Dermis microvascular lymphatic vessel endothelial cell (primary cell): ENCODE results near the gene CTCF. TPM values are rescaled to one million over a fixed set of nuclear protein-coding genes. Genes with fewer than 3 reads are reported as not detected.

Experiments
- DNase-seq, 2 donors: peaks; one replicate each; pipeline versions ENCODE4 v3.0.0 to v3.0.0-alpha.2; 2010; ENCODE audit warnings: low read depth in 2 of 2
- total RNA-seq: library from RNA; depleted of rRNA; stranded (reverse); fragments of >200 nt; gene quantifications from 2 replicates; pipeline ENCODE4 v1.2.1, GENCODE V29; 2014

The CTCF gene
- total RNA-seq, 1 donor from 2014 or later = 22.6 TPM

DNA sequence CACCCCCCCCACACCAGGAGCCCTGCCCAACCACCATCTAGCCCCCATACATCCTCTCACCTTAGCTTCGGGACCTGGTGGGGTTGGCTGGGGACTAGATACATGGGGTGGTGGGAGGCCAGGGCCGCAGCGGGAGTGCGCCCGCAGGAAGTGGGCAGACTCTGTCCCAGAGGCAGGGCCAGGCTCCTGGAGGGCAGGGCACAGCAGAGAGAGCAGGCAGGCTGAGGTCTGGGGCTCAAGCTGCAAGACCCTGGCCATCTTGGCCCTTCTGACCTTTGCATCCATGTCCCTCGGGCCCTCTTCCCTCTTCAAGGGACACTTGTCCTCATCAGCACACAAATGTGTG is 101.5 kb downstream of the CTCF start:
- no peak for DNase-seq

DNA sequence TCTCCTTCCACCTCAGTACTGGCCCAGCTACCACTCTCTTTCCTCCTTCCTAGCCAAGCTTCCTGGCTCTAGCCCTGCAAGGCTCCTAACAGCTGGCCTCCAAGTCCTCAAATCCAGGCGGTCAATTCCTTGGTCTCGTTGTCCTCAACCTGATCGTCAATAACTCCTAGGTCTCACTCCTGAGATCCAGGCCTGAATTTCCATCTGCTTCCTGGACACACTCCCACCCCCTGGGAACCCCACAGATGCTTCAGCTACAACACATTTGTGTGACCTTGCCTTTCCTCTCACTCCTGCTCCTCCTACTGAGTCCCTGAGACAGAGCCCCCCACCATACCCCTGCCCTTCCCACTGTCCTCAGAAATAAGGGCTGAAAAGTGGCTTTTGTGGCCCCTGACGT is 101.9 kb downstream of the CTCF start:
- no peak for DNase-seq

DNA sequence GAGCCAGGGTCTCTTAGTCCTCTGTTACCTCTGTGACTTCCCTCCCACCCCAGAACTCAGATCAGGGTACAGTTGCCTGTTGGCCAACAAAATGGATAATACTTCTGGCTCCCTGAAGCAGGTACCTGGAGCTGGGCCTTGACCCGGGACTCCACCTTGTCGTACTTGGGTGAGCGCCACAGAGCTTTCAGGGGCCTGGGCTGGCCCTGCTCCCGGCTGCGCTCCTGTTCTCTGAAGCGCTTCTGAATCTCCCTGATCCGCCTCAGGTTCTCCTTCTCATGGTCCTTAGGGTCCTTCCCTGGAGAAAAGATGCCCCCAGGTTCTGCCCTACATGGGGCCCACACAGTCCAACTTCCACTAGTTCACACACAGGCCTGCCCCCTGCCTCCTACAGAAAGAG is 102.5 kb downstream of the CTCF start:
- no peak for DNase-seq

DNA sequence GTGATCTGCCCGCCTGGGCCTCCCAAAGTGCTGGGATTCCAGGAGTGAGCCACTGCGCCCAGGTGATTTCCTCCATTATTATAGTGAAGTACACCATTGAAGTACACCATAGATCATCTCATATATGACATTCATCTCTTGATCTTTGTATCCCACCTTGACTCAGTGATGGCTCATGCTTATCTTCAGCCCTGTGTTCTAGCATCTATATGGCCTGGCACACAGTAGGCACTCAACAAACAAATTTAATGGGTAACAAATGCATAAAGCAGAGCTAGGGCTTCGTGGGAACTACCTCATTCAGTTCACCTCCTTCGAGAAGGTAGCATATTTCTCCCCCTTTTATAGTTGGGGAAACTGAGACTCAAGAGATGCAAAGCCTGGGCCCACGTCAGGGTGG is 103.3 kb downstream of the CTCF start:
- no peak for DNase-seq

DNA sequence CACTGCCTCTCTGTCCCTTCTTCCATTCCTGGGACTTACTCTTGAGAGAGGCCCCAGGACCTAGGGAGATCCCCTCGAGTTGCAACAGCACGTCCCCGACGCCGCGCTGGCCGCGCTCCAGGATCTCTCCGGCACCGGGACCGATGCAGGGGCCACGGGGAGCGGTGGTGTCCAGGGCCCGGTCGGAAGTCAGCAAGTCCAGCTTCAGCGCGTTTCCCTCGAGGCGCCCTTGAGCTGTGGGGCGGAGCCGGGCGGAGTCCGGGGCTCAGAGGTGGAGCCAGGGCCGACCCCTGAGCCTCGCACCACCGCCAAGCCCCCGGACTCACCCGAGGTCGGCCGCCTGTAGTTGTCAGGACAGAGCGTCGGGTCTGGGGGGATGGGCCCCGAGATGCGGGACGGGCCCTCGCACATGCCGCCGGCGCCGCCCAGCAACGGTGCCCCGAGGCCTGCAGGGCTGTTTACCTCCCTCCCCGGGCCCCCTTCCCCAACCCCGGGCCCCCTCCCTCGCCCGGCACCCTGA is 103.8 kb downstream of the CTCF start:
- DNase-seq = peak in 1 of 2 donors; percentile 26

DNA sequence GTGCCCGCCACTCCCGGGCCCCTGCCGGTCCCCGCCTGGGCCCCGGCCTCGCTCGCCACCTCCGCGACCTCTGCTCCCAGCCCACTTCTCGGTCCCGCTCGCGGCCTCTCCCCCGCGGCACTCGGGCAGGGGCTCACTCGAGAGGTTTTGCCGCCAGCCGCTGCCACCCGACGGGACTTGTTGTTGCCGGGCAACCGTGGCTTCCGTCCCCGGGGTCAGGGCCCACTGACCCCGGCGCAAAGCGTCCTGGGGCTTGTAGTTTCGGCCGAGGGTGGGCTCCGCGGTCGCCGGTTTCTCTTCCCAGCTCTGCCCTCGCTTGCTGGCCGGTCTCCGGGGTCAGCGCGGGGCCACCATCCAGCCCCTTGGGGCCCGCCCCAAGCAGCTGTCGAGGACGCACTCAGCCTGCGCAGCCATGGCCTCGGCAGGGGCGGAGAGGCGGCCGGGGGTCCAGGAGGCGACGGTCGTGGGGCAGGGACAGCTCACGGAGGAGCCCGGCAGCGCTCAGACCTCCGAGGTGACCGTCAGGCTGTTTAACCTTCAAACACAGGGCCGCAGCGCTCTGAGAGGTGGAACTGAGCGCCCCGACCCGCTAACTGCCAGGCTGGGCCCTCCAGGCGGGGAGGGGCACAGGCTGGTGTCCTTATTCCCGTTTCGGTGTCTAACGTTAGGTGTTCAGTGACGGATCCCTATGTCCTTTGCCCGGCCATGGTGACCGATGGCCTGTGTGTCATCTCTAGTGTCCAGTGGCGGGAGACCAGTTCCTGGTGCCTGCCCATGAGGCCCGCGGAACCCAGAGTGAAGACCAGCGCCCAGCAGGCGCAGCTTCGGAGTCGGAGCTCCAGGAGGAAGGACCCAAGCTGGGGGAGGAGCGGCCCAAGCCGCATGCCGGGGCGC is 104.5 kb downstream of the CTCF start, which contains the start of the genes C16orf86 and ENKD1:
Gene C16orf86 (plus strand): TSS at position 256 of the 894 bp plus-strand sequence. CDS start 157 bp downstream, at position 413.
Gene ENKD1 (minus strand): TSS at position 192 of the 894 bp plus-strand sequence. CDS start 308 bp downstream, outside the sequence.
- peak; percentile 51 to 70 for DNase-seq

DNA sequence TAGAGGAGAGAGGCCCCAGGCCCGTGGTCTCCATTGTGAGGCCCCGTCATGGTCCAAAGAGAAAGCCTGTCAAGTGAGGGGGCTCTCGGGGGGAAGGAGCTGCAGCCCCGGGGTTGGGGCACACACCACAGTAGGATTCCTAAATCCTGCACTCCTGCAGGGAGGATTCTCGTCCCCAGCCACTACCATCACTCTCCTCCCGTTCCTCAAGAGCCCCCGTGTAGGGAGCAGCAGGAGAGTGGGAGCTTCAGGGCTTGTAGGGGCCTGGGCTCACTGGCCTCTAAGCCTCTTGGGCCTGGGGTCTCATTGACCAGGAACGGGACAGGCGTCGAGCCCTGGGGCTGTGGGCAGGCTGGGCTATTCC is 105.1 kb downstream of the CTCF start:
- DNase-seq = no peak

DNA sequence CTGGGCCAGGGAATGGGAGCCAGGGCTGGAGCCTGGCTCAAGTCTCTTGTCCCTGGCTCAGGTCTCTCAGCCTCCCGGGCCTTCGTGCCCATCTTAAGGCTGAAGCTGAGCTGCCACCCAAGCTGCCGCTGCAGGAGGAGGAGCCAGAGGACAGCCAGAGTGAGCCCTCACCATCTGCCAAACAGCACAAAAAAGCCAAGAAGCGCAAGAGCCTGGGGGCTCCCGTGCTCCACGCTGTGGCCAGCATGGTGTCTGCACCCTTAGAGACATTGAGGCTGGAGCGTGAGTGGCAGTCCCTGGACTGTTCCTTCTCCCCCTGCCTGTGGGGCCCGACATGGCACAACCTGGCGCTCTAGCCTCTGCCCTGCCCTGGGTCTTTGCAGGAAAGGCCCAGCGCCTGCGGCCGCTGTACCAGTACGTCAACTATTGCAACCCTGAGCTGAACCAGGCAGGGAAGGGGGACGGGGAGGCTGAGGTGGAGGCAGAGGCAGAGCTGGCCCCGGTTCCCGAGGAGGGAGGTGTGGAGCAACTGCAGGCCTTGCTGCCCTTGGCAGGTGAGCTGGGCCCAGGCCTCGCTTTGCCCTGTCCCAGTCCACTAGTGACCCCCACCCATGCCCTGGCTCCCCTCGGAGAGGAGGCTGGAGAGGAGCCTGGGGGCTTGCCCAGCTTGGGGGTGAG is 105.6 kb downstream of the CTCF start:
- peak; percentile 72 to 92 for DNase-seq

DNA sequence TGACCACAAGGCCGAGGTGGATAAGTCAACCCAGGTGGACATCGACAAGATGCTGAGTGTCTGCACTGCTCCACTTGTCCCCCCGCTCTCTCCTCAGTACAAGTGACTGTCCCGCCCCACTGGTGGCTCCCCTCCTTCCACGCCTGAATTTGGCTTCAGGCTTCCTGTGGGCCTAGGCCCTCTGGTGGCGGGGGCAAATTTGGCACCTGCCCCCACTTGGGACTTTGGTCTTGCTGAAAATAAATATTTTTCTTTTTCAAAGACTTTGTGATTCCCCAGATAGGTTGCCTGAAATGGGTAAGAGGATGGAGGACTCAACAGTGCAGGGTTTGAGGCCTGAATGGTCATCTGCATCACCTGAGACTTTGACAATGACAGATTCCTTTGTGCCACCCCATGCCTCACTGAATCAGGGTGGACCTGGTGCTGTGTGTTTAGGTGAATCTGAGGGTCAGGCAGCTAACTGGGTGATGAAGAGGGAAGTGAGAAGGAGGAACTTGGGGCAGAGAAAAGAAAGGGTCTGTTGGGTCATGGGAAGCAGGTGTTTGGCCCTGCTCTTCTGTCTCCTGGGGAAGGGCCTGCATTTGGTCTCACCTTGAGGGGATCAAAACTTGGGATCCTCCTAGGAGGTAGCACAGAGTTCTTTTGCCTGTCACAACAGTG is 106.3 kb downstream of the CTCF start:
- DNase-seq = no peak

DNA sequence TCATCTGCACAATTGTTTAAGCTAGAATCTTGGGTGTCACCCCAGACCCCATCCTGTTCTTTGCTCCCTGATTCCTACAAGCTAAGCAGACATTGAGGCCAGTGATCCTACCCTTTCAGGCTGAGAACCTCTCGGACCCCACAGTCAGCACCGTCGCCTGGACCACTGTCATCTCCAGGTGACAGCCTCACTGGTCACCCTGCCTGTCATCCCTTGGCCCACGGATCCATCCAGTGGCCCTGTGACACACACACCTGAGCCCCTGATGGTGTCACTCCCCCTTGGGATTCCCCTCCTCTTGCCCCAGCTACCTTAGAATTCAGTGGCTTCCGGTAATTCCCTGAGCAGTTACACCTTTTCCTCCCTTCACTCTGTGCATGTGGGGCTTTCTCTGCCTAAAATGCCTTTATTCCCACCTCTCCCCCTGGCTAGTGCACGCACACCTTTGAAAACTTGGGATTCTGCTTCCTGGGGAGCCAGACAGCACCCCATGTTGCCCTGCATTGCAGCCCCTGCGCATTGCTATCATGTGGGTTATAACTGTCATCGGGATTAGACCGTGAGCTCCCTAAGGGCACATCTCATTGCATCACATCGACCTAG is 107.3 kb downstream of the CTCF start:
- DNase-seq = no peak

DNA sequence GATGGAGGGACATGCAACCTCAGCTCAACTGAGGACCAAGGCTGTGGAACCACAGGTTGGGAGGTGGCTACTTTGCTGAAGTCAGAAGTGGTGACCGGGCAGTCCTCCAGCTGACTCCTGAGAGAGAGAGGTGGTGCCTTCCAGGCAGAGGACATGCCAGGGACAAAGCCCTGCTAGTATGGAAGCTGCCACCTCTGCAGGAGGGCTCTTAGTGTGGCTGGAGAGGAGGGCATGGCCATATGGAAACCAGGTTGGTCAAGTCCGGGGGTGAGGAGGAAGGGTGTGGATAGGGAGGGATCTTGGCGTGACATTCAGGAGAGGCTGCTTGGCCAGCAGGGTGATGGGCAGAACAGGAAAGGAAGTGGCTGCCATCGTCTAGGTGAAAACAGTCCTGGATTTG is 110.0 kb downstream of the CTCF start:
- no peak for DNase-seq

DNA sequence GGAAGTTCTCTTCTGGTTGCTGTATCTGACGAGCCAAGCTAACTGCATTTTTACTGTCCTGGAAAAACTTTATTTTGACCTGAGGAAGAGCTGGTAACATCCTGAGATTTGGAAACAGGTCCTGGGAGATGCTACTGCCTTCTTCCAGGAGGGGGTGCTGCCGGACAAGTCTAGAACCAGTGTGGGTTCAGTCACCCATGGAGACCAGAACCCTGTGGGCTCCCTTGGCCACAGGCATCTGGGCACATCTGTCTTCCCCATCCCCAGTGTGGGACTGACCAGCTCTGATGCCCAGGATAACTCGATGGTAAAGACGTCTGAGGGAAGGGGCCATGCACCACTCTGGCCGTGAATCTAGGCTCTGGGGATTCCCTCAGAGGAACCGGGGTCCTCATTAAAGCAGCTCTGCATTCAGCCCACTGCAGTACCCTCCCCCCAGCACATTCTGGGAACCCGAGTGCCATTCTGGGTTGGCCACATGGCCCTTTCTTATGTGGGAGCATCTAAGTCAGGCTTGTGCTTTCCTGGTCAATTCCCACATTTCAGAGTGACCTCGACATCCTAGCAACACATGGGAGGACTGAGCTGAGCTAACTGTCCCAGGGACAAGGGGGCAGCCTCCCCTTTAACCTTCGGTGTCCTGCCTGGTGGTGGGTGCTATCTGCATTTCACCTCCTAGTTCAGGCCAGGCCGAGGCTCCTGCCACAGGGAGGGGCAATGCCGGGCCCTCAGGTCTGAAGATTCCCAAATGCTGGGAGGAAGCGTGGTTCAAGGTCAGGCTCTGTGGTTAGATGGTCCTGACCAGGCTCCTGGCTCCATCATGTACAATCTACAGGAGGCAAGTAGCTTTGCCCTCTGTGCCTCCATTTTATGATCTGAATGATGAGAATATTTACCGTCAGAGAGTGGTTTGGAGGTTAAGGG is 110.7 kb downstream of the CTCF start:
- peak; percentile 71 to 81 for DNase-seq

DNA sequence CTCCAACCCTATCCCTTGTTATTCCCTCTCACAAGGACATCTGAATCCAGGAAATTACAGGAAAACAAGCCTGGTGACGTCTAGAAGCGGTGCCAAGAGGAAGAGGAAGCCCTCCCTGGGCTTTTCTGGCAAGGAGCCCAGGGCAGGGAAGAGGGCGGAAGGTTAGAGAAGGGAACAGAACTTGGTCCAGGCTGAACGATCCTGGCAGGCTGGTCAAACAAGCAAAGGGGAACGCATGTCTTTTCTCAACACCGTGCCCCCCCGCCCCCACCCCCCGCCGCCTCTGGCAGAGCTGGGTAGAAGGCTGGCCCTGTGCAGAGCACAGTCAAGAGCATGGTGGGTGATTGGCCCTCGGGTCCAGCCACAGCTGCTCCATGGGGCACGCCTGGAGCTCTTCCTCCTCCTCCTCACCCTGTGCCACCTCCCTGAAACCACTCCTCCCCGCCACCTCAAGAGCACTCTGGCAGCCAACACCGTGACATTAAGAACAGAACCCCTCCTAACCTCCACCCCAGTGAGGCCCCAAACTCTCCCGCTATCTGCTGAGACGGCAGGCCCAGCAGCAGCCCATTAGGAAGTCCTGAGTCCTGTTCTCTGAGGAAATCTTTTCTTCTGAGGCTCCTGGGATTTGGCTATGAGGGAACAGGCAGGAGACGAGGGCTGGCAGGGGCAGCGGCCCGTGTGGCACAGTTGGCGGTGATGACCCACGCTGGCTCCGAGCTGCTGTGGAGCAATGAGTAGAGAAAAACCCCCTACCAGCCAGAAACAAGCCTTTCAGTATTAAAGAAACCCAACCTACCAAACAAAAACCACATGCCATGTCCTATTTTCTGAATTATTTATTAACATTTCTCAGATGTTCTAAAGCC is 111.6 kb downstream of the CTCF start:
- DNase-seq = peak; percentile 87 to 90

DNA sequence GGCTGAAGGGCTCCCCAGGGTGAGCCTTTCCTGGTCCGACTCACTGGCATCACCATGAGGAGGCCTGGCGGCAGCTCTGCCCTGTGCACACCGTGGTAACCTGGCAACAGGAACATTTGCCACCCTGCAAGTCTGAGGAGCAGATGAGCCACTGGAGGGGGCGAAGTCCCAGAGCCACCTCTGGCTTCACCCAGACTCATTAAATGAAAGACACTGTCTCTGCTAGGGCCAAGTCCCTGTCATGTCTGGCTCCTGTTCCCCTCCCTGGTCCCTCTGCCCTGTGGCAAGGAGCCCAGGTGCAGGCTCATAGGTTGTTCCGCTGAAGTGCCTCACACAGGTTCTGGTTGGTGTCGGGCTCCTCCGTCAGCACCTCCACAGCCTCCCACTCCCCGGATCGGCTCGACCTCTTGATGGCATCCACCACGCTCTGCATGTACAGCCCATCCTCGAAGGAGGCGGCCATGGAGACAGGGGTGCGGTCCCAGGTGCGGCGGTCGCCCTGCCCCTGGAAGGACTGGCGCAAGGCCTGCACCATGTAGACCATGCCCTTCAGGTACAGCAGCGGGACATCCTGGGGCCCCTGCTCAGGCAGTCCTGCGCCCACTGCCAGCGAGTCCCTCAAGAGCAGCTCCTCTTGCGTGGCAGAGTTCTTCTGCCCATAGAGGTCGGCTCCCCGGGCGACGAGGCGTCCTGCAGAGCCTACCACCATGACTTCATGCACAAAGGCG is 112.7 kb downstream of the CTCF start:
- DNase-seq = no peak

DNA sequence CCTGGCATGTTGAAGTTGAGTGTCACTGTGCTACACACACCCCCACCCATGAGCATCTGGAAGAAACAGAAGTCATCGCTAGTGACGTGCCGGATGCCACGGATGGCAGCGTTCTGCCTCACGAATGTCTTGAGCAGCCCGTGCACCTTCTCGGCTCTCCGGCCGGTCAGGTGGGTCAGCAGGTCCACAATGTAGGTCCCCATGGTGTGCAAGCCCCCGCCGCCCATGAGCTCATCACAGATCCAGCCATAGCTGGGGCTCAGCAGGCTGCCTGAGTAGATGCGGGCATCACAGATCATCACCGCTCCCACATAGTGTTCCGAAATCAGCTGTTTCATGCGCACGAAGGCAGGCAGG is 113.2 kb downstream of the CTCF start:
- no peak for DNase-seq

DNA sequence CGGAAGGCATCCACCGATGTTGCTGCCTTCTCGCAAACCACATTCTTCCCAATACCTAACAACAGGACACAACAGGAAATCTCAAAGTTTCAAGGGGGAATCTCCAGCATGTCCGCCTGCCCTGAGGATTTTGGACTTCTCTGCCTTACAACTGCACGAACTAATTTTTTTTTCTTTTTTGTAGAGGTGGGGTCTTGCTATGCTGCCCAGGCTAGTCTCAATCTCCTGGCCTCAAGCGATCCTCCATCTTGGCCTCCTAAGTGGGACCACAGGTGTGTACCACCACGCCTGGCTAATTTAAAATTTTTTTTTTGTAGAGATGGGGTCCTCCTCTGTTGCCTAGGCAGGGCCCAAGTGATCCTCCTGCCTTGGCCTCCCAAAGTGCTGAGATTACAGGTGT is 113.7 kb downstream of the CTCF start:
- DNase-seq = no peak

DNA sequence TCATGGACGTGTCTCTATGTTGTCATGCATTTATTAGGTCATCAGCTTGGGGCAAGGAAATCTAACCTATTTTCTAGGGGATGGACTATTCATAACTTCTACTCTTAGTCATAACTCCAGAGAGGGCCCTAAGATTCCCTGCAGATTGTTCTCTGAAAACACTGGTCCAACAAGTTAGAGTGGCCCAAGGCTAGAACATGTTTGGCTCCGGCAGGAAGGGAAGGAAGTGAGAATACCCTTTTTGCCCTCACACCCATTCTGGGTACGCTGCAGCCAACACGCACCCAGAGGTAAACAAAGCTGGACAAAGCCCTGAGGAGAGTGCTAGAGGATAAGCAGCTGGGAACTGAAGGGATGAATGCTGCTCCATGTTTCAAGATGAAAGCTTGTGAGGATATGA is 114.2 kb downstream of the CTCF start:
- DNase-seq = peak in 1 of 2 donors; percentile 58

DNA sequence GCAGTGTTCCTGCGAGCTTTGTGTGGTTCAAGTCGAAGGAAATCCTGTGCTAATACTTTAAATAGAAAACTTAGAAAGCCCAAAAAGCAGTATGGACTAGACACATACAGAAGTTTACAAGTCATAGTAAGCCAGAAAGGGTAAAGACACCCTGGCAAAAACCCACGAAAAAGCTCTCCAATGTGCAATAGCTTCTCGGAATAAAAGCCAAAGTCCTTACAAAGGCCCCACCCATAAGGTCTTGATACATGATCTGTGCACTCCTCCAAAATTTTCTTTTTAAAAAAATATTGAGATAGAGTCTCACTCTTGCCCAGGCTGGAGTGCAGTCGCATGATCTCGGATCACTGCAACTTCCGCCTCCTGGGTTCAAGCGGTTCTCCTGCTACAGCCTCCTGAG is 114.6 kb downstream of the CTCF start:
- DNase-seq = no peak

DNA sequence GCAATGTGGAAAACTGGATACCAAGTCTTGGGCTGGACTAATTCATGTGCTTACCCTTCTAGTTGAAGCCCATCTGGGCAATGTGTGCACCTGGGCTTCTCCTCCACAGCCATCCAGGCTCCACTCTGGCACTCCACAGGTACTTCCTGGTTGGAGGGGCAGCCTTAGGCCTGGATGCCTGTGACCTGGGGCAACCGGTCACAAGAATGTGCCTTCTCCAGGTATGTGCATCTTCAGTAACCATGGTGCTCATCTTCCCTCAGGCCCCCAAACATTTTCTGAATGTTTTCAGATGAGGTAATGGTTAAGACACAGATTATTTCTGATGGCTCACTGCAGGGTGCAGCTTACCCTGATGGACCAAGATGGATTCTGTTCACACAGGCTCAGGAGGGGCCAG is 115.4 kb downstream of the CTCF start:
- DNase-seq = no peak
